ENCODE data around the gene FOXD3. TPM values are rescaled to one million over a fixed set of nuclear protein-coding genes. Genes with fewer than 3 reads are reported as not detected.
A peak's percentile ranks its signal among the peaks of the same experiment; 100 is the strongest.
"Not testable (repeated sequence)": the region's sequence is repeated elsewhere in the genome, so short reads cannot be mapped to it uniquely, and the experiment has no call there.

FOXD3 gene
- total RNA-seq, 1 donor from 2014 or later, result 0.30 TPM

DNA sequence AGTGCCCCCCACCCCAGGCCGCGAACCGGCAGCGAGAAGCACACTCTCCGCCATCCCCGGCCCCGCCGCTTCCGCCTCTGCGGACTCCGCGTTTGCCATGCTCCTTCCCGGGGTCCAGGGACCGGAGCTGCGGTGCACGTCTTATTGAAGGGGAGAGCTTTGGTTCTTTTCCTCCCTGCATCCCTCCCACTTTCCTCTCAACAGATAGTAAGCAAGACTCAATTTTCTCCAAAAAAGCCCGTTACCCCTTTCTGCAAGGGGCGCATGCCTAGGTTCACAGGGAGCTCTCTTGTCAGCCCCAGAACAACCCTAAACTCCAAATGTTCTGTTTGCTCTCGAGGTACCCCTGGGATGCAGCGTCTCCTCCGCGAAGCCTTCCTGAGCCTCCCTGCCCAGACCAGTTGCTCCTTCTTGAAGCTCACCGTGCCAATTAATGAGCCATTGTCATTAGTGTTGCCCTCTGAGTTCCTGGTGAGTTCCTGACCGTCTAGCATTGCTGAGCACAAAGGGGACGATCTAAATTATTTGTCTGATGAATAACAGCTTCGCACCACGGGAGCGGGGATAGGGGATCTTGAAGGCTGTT, 8.1 kb downstream of the FOXD3 start:
- intact Hi-C loops (cut with DNase I), result no loop called here
- DNase-seq (ENCODE audit: low spot score), result no peak

GRCh38 chr1:63342402-63342801, 20.0 kb downstream of the FOXD3 start:
- DNase-seq (ENCODE audit: low spot score), result no peak
- intact Hi-C loops (cut with DNase I), result no loop called here

DNA sequence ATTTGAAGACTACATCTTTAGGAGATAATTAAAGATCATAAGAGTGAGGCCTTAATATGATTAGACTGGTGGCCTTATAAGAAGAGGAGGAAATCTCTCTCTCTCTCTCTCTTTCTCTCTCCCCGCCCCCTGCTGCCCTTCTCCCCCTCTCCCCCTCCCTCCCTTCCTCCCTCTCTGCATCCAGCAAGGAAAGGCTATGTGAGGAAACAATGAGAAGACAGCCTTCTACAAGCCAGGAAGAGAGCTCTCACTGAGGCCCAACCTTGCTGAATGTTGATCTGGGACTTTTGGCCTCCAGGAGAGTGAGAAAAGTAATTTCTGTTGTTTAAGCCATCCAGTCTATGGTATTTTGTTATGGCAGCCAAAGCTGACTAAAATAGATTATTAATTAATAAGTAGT, 21.6 kb downstream of the FOXD3 start:
- no peak for DNase-seq (ENCODE audit: low spot score)
- intact Hi-C loops (cut with DNase I), result no loop called here

GRCh38 chr1:63350320-63350719, 28.0 kb downstream of the FOXD3 start:
- intact Hi-C loops (cut with DNase I), result no loop called here
- DNase-seq (ENCODE audit: low spot score), result no peak

DNA sequence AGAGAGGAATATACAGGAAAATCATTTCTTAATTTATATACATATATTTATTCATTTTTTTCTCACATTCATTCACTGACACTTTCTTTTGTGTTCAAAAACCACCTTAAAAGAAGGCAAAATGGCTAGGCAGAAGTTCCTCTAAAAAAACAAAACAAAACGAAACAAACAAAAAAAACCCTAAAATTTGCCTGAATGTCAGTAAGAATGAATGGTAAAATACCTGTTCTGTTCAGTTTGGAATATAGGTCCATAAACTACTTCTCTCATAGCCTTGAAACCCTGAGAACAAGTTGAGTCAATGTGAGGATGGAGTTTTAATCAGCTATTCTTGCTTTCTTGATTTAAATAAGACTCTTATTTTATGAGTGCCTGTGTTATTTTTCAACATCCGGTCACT, 30.4 kb downstream of the FOXD3 start:
- DNase-seq (ENCODE audit: low spot score), result no peak
- intact Hi-C loops (cut with DNase I), result no loop called here

GRCh38 chr1:63356234-63356633, 33.9 kb downstream of the FOXD3 start:
- intact Hi-C loops (cut with DNase I); DNase-seq (ENCODE audit: low spot score): not testable (repeated sequence)

GRCh38 chr1:63359561-63359960, 37.2 kb downstream of the FOXD3 start:
- intact Hi-C loops (cut with DNase I), result no loop called here
- DNase-seq (ENCODE audit: low spot score), result no peak

- DNase-seq (ENCODE audit: low spot score), result no peak
- intact Hi-C loops (cut with DNase I), result loop anchor here (10.0 kb wide), 1 partner anchor 233 kb away; the partner anchor contains the start of gene PGM1
Observed at GRCh38 chr1:63362073-63362472, 39.7 kb downstream of the FOXD3 start.

GRCh38 chr1:63362578-63362977, 40.2 kb downstream of the FOXD3 start:
- DNase-seq (ENCODE audit: low spot score), result no peak
- intact Hi-C loops (cut with DNase I), result loop anchor here (10.0 kb wide), 1 partner anchor 232 kb away; the partner anchor contains the start of gene PGM1

DNA sequence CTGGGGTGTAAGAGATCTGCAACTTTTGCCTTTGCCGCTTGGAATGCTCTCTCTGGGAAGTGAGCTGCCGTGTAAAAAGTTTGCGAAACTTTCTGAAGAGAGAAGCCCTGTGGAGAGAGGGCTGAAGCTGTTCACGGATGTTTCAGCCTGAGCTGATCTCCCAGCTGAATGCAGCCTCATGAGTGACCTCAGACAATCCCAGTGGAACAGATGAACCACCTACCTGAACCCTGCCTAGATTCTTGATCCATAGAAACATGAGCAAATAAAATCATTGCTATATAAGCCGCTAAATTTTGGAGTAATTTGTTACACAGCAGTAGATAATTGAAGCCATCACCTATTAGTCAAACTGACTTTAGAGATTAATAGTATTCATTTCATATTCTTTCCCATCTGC, 40.6 kb downstream of the FOXD3 start:
- no peak for DNase-seq (ENCODE audit: low spot score)
- intact Hi-C loops (cut with DNase I), result loop anchor here (10.0 kb wide), 1 partner anchor 232 kb away; the partner anchor contains the start of gene PGM1

DNA sequence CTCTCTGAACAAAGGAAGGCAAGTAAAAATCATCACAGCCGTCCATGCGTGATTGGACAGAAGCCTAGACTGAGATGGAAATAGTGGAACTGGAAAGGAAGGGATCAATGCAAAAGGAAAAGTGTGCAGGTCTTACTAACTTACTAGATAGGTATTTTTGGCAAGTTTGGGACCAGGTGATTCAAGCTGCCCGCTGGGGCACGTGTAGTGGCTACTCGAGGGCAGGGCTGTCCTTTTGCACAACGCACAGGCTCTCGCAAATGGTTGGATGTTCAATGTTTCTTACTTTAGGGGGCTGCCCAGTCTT, 44.5 kb downstream of the FOXD3 start:
- DNase-seq (ENCODE audit: low spot score), result no peak
- intact Hi-C loops (cut with DNase I), result loop anchor here (2.0 to 10.0 kb wide), 2 partner anchors 156 to 228 kb away; partner anchors contain the start of genes EFCAB7, ITGB3BP and PGM1

DNA sequence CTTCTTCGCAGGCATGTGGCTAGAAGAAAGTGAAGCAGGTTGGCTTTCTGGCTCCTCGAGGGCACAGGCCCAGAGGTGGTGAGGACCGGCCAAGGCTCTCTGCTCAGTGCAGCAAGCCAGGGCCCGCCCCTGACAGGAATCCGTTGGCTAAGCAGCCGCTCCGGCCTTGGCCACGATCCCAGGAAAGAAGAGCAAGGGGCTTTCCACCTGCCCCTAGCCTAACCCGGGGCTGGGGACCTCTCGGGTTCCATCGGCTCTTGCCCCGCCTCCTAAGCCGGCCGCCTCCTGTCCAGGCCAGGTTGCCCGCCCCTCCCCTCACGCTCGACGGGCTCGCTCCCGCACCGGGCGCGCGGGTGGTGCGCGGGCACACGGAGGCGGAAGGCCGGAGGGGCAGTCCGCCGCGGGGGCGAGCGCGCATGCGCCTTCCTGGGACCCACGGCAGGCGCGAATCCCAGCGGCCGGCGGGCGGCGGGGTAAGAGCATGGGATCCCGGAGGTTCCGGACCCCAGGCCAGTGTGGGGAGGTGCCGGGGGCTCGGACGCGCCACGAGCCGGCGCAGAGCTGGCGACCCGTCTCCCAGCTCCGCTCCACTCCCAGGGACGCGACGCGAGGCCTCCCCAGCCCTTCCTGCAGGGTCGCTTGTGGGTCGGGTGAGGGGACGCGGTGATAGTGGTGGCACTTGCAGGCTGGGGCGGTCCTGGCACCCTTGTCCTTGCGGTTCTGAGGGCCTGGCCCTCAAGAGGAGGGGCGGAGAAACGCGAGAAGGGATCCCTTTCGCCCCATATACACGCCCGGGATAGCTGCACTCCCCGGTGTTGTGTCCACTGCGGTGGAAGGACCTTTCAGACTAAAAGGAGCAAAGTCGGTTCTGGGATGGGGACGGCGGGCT, 45.1 kb downstream of the FOXD3 start, which contains the start of gene ALG6:
Gene ALG6, plus strand, starts transcription at position 413 of the 889 bp plus-strand sequence. CDS start 3,351 bp downstream, outside the sequence.
- peak; percentile 98 for DNase-seq (ENCODE audit: low spot score)
- intact Hi-C loops (cut with DNase I), result loop anchor here (2.0 to 10.0 kb wide), 2 partner anchors 155 to 227 kb away; partner anchors contain the start of genes EFCAB7, ITGB3BP and PGM1

- no peak for DNase-seq (ENCODE audit: low spot score)
- intact Hi-C loops (cut with DNase I), result loop anchor here (10.0 kb wide), 1 partner anchor 227 kb away; the partner anchor contains the start of gene PGM1
Observed at GRCh38 chr1:63368131-63368530, 45.8 kb downstream of the FOXD3 start.

Small RNA genes lying within 50 kb of the gene (microRNA-seq; reads per million reads assigned to microRNA genes)
- gene MIR6068, result not detected

Other genes with a start within 250 kb of the FOXD3 start
- 3.4 TPM for gene ALG6, start 45.1 kb downstream of the FOXD3 start, total RNA-seq
- 11.1 TPM for gene ITGB3BP, start 200.7 kb downstream of the FOXD3 start, total RNA-seq
- 4.5 TPM for gene EFCAB7, start 201.0 kb downstream of the FOXD3 start, total RNA-seq

Measured in cardiac septum (tissue), 1 donor.